GM19099 (cell line): Measurements from ENCODE around the gene KASH5.

Source experiments
- POLR2A ChIP-seq: IDR thresholded peaks from 3 replicates; pipeline ENCODE4 v1.6.1; 2011; ENCODE audit warnings: low read depth; ENCODE audit not compliant: insufficient read length; ENCODE audit errors: extremely low read depth

Gene KASH5

GRCh38 chr19:49380391-49380790 is 7.7 kb upstream of the KASH5 start:
- TF ChIP-seq POLR2A: no peak

GRCh38 chr19:49382639-49383038 is 5.4 kb upstream of the KASH5 start:
- no peak for TF ChIP-seq POLR2A

DNA sequence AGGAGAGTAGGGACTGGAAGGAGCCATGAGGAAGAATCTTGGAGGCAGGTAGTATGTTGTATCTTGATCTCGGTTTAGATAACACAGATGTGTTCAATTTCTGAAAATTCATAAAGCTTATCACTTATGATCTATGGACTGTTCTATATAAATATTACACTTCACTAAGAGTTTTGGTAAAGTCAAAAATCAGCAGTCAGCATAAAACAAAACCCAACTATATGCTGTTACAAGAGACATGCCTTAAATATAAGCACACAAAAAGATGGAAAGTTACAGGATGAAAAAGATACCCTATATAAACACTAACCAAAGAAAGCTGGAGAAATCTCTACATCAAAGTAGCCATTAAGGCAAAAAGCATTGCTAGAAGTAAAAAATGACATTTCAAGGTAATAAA is 4.5 kb upstream of the KASH5 start:
- no peak for TF ChIP-seq POLR2A

- no peak for TF ChIP-seq POLR2A
Measured at GRCh38 chr19:49389406-49389805, 1.4 kb downstream of the KASH5 start.

- TF ChIP-seq POLR2A: no peak
Measured at GRCh38 chr19:49390131-49390928, 2.3 kb downstream of the KASH5 start.

- TF ChIP-seq POLR2A: no peak
Measured at GRCh38 chr19:49390929-49391359, 2.9 kb downstream of the KASH5 start.

- TF ChIP-seq POLR2A: no peak
Measured at GRCh38 chr19:49391581-49392399, 3.7 kb downstream of the KASH5 start.

GRCh38 chr19:49393881-49394280 is 5.8 kb downstream of the KASH5 start:
- TF ChIP-seq POLR2A: no peak

DNA sequence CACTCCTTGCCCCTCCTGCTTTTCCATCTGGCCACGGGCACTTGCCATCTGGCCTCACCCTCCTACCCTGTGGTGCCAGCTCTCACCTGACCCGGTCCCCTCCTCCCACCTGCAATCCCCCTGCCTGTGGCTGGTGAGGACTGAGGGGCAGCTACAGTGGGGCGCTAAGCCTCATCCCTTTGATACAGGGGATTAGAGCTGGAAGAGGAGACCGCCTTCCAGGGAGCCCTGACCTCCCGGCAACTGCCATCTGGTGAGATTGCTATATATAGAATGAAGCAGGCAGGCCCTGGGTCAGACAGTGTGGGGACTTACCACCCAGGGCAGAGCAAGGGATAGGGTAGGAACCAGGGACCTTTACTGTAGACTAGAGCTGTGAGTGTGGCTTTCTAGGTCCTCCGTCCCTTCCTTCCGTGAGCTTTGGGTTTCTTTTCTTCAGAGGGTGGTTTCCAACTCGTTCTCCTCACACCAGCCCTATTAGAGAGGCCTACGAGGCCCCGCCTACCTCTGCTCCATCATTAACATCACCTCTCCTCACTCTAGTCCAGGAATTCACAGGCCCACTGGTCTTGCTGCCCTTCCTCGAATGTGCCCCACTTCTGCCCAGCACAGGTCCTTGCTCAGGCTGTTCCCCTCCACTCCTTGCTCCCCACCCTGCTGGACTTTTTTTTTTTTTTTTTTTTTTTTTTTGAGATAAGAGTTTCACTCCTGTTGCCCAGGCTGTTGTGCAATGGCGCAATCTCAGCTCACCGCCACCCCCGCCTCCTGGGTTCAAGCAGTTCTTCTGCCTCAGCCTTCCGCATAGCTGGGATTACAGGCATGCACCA is 7.7 kb downstream of the KASH5 start:
- TF ChIP-seq POLR2A: no peak

- TF ChIP-seq POLR2A: no peak
Measured at GRCh38 chr19:49396738-49397505, 8.9 kb downstream of the KASH5 start.

- TF ChIP-seq POLR2A: no peak
Measured at GRCh38 chr19:49398001-49398615, 10.1 kb downstream of the KASH5 start.

DNA sequence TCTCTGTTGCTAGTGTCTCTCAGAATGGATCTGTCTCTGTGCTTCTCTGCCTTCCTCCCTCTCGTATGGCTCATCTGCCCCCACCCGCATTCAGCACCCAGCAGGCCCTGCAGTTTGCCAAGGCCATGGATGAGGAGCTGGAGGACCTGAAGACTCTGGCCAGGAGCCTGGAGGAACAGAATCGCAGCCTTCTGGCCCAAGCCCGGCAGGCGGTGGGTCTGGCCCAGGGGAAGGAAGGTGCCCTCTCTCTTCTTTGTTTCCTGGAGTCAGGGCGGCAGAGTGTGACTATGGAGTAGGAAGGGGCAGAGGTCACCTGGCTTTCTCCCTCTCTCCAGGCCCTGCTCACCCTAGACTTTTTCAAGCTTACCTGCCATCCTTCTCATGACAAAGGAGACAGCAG is 10.9 kb downstream of the KASH5 start:
- TF ChIP-seq POLR2A: no peak

- TF ChIP-seq POLR2A: no peak
Measured at GRCh38 chr19:49400029-49400428, 12.0 kb downstream of the KASH5 start.
